BJ (cell line): ENCODE measurements around the gene HS6ST2. TPM values are rescaled to one million over a fixed set of nuclear protein-coding genes. Genes with fewer than 3 reads are reported as not detected.

Experiments used
- CTCF ChIA-PET: fragments of 350-600 bp; formaldehyde crosslinking; extraction: SDS; loops from one replicate; lab custom pipeline; 2021; ENCODE audit warnings: antibody characterized with exemption, inconsistent platforms; lab: Yijun Ruan, JAX
- POLR2A ChIA-PET: fragments of 300-600 bp; sonication (Branson Sonifier 250); formaldehyde crosslinking; extraction: SDS; loops from one replicate; lab custom pipeline; 2021; ENCODE audit warnings: antibody characterized with exemption; lab: Charles Lee
- DNase-seq: peaks from one replicate; pipeline ENCODE4 v3.0.0-alpha.2; 2011; ENCODE audit warnings: low read depth
- H3K27me3 ChIP-seq: 2 replicates; pipeline ENCODE4 v1.6.0; 2011; ENCODE audit warnings: low read length; ENCODE audit not compliant: control insufficient read depth, insufficient read depth
- H3K36me3 ChIP-seq: 2 replicates; pipeline ENCODE4 v1.5.1; 2011; ENCODE audit warnings: low read length; ENCODE audit not compliant: control insufficient read depth, insufficient read depth
- H3K4me3 ChIP-seq: 2 replicates; pipeline ENCODE4 v1.5.1; 2011; ENCODE audit warnings: low read depth, mild to moderate bottlenecking, control low read depth, low read length
- polyA plus RNA-seq: library from polyadenylated mRNA; depleted of rRNA; stranded (reverse); fragments of >200 nt; gene quantifications from 2 replicates; pipeline ENCODE4 v1.2.3, GENCODE V29; 2011
- TF ChIP-seq, protein P1 (sequence below): IDR thresholded peaks from 2 replicates; pipeline ENCODE4 v1.5.1; 2011; ENCODE audit warnings: low read depth, mild to moderate bottlenecking, control low read depth, inconsistent platforms, low read length, moderate library complexity; ENCODE audit not compliant: insufficient read depth

The HS6ST2 gene
- polyA plus RNA-seq, 1 experiment = not detected

DNA sequence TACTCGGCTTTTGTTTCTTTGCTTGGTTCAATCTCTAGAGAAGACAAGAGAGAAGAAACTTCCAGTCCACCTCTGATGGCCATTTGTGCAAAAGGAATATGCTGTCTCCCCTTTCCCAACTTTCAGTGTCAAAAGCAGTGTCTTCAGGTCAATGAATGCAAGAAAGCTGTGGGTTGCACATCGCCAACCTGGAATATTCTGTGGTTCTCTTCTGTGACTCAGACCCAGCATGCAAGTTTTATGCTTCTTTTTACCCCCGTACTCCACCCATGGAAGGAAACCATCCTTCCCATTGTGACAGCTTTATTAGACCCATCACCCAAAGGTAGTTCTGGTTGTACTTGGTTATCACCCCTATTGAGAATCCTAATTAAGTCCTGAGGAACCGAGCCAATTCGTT is 334.0 kb downstream of the HS6ST2 start:
- DNase-seq = no peak
- H3K4me3 ChIP-seq = no peak overlapping the region
- no peaks in the 10 kb centered on the region for H3K27me3 ChIP-seq
- TF ChIP-seq, protein P1, sequence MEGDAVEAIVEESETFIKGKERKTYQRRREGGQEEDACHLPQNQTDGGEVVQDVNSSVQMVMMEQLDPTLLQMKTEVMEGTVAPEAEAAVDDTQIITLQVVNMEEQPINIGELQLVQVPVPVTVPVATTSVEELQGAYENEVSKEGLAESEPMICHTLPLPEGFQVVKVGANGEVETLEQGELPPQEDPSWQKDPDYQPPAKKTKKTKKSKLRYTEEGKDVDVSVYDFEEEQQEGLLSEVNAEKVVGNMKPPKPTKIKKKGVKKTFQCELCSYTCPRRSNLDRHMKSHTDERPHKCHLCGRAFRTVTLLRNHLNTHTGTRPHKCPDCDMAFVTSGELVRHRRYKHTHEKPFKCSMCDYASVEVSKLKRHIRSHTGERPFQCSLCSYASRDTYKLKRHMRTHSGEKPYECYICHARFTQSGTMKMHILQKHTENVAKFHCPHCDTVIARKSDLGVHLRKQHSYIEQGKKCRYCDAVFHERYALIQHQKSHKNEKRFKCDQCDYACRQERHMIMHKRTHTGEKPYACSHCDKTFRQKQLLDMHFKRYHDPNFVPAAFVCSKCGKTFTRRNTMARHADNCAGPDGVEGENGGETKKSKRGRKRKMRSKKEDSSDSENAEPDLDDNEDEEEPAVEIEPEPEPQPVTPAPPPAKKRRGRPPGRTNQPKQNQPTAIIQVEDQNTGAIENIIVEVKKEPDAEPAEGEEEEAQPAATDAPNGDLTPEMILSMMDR = no peak
- CTCF ChIA-PET = interaction anchor here (1.5 kb wide), 1 partner anchor 332 kb away, joined by 3 read pairs; no protein-coding TSS in a partner anchor
- POLR2A ChIA-PET = no interaction called here
- no peaks in the 10 kb centered on the region for H3K36me3 ChIP-seq

DNA sequence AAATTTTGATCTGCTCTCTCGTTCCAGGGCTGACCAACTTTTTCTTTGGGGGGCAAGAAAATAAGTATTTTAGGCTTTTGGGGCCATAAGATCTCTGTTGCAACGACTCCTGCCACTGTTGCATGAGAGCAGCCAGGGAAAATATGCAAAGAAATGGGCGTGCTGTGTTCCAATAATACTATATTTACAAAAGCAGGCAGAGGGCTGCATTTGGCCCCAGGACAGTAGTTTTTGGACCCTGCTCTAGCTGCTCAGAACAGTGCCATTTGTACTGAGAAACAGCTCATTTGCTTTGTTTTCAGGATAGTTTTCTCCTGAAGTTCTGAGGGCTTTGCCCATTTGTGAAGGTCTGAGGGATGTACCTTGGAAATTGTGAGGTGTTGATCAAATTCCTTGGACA is 334.5 kb downstream of the HS6ST2 start:
- DNase-seq = no peak
- Histone ChIP-seq H3K36me3 (no peaks in the 10 kb centered on the region), H3K4me3 (no peak overlapping the region), H3K27me3 (no peaks in the 10 kb centered on the region)
- ChIA-PET POLR2A (no interaction called here), CTCF (interaction anchor here (1.5 kb wide), 1 partner anchor 331 kb away, joined by 3 read pairs; no protein-coding TSS in a partner anchor)
- TF ChIP-seq, protein P1 = no peak

DNA sequence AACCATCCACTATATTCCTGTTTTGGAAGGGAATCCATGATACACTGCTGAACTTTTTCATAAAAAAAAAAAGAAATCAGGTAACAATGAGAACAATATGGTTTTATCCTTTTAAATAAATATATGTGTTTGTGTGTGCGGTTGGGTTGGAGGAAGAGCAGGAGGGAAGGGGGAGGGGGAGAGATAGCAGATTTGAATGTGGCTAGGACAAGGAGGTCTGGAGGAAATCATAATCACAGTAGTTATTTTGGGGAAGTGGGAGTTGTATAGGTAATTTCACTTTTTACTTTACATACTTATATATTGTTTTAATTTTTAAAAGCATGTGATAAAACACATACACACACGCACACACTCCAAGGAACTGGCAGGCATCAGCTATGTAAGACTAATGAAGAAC is 335.1 kb downstream of the HS6ST2 start:
- Histone ChIP-seq H3K4me3 (no peak overlapping the region), H3K36me3 (no peaks in the 10 kb centered on the region), H3K27me3 (no peaks in the 10 kb centered on the region)
- CTCF ChIA-PET = no interaction called here
- POLR2A ChIA-PET = no interaction called here
- DNase-seq = no peak
- TF ChIP-seq, protein P1 = no peak

DNA sequence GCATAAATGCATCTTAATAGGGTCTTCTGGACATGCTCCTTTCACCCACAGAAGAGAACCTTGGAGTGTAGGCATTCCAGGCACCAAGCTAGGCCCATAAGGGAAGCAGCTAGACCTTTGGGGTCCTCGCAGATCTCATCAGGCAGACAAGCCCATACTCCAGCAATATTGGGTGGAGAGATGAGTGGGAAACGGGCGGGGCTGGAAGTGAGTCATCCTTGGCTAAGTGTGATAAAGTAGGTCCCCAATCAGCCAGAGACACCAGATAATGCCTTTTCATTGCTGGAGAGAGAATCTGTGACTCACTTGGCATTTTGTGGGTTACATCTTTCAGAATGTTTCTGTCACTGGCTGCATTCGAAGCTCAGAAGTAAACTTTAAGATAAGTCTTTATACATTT is 336.3 kb downstream of the HS6ST2 start:
- no peak for DNase-seq
- H3K36me3 ChIP-seq = no peaks in the 10 kb centered on the region
- H3K27me3 ChIP-seq = no peaks in the 10 kb centered on the region
- H3K4me3 ChIP-seq = no peak overlapping the region
- TF ChIP-seq, protein P1 = no peak
- ChIA-PET POLR2A (no interaction called here), CTCF (interaction anchor here (0.7 kb wide), 1 partner anchor 329 kb away, joined by 4 read pairs; no protein-coding TSS in a partner anchor)

DNA sequence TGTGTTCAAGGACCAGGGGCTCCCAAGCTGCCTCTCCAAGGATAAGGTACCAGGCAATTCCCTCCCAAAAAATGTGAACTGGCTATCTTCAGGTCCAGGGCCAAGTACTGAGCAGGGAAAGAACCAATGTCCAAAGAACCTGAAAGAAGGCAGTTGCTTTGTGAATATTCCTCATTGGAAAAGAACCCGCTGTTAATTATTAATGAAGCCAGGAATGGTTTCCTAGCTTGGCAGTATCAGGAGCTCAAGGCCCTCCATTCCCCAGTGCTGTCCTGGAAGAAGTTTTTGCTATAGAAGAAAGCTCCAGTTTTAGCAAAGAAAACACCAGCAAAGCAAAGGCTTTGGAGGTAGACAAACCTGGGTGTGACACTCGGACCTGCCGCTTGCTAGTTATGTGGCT is 339.6 kb downstream of the HS6ST2 start:
- no peak for DNase-seq
- Histone ChIP-seq H3K36me3 (no peaks in the 10 kb centered on the region), H3K27me3 (no peaks in the 10 kb centered on the region), H3K4me3 (no peak overlapping the region)
- TF ChIP-seq, protein P1 = no peak
- POLR2A ChIA-PET = no interaction called here
- CTCF ChIA-PET = interaction anchor here (1.7 kb wide), 1 partner anchor 326 kb away, joined by 3 read pairs; no protein-coding TSS in a partner anchor
